GM19438 (cell line): ENCODE results near the gene DNAJC7.
A peak's percentile ranks its signal among the peaks of the same experiment; 100 is the strongest.

ENCODE experiments used
- ATAC-seq: cut with Tn5 transposase; IDR thresholded peaks from one replicate; pipeline ENCODE4 v1.9.1; 2021; ENCODE audit warnings: low read depth; ENCODE audit not compliant: unreplicated experiment

DNAJC7 gene

DNA sequence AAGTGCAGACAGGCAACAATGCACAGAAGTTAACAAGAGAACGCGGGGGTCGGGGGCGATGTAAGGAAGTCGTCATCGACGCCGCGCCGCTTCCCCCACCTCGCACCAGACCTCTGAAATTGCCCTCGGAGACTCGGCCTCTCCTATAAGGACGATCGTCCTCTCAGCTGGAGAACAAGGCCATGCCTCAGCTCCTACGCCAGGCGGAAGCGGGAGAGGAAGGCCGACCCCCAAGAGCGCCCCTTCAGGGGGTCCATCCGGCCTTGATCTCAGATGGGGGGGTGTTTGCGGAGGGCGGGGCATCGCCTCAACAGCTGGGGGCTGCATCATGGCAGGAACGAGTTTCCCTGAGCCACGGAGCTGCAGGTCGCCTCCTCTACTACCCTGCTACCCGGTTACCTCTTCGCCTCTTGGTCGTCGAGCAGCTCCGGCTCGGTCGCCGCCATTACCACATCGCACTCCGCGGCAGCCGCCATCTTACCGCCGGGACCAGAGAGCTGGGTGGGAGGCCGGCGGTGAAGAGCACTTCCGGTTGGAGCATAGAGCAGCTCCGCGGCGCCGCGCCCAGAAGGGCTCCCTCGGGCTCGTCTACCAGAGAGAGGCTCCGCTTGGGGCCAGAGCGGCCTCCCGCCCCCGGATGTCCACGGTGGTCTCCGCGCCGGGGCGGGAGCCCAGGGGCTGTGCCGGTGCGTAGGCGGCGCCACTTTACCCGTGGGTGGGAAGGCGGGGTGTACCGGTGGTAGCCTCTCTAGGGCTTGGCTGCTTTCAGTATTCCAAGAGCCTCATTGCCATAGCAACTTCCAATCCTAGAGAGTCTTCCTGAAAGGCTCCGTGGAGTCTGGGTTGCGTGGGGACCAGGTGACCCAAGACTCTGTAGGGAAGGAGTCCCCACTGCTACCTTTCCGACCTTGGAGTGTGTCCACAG lies at the start of gene DNAJC7:
DNAJC7 (minus strand) TSS at position 499 of the 925 bp plus-strand sequence; CDS start at position 476, 23 bp downstream.
- peak; percentile 77 for ATAC-seq

GRCh38 chr17:42065201-42065600 lies 48.0 kb upstream of the DNAJC7 start:
- ATAC-seq = no peak

DNA sequence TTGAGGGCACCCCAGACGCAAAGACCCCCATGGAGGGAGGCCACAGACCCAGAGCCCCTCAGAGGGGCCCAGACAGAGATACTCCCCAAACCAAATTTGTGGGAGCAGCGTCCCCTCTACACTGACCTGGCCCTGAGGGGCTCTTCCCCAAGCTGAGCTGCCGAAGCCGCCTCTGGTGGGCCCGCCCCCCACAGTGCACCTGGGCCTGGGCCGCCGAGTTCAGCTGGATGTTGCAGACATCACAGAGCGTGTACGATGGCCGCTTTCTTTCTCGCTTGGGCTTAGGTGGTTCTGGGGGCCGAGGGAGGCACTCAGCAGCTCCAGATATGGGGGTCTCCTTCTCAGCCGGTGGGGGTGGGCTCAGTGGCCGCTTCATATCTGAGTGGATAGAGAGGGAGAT lies 45.4 kb upstream of the DNAJC7 start:
- no peak for ATAC-seq

DNA sequence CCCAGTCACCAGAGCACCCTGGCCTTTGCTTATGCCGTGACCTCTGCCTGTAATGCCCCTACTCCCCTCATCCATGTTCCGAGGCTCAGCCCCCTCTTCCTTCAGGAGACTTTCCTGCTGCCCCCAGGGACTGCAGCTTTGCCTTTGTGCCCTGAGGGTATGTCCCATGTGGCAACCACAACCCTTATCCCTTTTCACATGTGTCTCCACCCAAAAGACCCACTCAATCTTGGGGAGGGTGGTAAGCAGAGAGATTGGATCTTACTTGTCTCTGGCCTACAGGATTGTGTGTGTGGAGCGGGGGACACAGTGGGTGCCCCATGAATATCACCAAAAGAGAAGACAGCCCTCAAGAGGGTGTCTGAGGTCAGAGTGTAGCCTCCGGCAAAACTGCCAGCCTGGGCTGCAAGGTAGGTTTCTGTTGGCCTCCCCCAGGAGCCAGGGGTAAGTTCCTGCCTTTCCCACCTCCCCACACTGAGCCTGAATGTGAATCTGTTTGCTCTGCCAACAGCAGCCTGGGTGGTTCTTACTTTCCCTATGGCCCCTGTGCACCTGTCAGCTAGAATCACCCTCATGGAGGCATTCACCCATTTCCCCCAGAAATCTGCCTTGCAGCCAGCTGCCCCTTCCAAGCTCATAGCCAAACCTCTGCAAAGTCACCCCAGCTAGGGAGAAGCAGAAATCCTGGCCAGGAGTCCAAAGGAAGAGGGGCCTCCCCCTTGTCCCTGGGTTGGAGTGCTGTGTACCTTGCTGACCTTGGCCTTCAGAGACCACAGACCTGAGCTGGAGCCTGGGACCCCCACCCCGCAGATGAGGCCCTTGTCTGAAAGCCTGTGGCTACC lies 44.6 kb upstream of the DNAJC7 start:
- ATAC-seq = no peak

- ATAC-seq = no peak
Observed at GRCh38 chr17:42060231-42060630, 43.0 kb upstream of the DNAJC7 start.

DNA sequence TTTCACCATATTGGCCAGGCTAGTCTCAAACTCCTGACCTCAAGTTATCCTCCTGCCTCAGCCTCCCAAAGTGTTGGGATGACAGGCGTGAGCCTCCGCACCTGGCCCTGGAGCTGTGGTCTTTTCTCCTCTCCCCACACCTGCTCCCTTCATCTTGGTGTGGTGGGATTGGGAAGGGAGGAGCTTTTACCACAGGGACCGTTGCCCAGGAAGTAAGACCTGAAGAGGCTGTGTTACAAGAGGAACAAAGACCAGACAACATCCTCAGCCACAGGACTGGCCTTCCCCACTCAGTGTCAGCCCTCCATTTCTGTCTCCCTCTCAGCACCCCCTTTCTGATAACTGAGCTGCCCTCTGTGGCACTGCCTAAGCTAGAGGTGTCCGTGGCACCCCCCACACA lies 42.6 kb upstream of the DNAJC7 start:
- no peak for ATAC-seq

DNA sequence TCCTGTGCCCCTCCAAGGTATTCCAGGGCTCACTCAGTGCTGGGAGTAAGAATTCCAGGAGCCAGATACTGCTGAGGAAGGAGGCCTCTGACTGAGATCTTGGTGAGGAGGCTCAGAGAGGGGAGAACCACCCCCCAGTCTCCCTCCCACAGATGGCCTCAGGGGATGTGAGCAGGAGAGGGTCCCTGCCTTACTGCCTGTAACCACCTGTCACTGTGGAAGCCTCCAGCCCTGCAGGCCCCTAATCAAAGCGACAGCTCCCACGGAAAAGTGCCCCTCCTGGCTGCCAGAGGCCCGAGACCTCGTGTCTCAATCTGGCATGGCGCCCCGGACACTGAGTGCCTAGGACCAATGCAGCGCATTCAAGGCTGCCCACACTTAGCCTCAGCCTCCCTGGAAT lies 40.8 kb upstream of the DNAJC7 start:
- ATAC-seq = no peak

DNA sequence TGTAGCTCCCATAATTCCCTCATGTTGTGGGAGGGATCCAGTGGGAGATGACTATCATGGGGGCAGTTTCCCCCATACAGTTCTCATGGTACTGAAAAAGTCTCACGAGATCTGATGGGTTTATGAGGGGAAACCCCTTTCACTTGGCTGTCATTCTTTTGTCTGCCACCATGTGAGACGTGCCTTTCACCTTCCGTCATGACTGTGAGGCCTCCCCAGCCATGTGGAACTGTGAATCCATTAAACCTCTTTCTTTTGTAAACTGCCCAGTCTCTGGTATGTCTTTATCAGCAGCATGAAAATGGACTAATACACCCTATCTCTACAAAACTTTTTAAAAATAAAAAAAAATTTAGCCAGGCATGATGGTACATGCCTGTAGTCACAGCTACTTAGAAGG lies 39.4 kb upstream of the DNAJC7 start:
- no peak for ATAC-seq

DNA sequence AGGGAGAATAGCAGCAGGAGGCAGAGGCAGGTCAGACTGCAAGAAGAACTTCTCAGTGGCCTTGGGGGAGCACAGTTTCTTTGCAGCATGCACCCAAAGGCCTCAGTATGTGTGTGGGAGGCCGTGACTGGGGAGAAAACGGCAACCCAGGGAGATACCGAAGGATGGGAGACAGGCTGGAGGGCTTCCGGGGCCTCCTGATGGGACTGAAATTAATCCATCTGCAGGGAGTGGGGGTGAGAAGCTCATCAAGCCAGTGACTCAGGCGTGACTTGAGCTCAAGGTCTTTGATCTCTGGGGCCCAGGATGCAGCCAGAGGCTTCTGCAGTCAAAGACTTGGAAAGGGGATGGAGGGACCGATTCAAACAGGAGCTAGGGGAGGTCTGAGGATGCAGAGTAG lies 38.3 kb upstream of the DNAJC7 start:
- no peak for ATAC-seq

DNA sequence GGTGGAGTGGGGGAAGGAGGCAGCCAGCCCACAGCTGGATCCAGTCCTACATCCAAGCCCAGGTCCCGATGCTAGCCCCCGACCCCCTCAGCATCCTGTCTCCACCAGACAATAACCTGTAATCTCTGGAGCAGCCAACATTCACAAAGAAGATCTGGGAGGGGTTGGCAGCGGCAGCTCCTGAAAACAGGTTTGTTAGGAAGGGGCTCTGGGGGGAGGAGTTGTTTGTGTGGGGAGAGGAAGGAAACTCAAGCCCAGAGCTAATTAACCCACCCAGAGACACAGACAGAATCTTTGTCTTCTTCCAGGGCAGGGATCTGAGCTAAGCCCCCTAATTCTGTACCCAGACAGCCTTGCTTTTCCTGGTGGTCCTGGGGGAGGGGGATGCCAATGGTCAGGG lies 37.8 kb upstream of the DNAJC7 start:
- ATAC-seq = no peak

- ATAC-seq = no peak
Observed at GRCh38 chr17:42053731-42054500, 36.7 kb upstream of the DNAJC7 start.

GRCh38 chr17:42052346-42052877 lies 35.2 kb upstream of the DNAJC7 start:
- no peak for ATAC-seq

DNA sequence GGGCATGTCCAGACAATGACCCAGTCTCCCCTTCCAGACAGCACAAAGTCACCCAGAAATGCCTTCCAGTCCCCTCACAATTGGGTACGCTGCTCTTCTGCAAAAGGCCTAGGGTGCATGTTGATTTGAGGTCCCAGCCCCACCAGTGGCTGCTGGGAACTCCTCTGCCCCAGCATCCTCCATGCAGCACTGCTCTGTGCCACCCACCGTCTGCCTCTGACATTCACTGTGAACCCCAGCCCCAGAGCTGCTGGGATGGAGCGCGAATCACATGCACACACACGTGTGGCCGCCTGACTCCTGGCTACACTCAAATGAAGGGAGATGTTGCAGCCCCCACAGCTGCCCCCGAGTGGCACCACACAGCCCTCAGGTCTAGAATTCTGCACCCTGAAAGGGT lies 34.4 kb upstream of the DNAJC7 start:
- ATAC-seq = no peak

DNA sequence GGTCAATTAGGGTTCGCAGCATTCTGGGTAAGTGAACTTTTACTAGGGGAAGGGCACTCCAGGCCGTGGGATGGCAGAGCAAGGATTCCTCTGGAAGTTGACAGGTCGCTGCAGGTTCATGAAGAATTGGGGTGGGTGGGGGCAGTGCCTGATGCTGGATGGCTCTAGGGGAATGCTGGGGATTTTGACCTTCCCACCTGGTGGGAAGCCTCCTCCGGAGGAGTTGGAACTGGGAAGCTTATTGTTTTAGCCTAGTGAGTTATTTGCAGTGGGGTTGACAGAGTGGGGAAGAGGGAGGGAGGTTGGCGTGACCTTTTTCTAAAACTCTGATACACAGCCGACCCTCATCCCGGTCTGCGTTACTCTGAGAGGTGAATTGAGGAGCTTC lies 33.8 kb upstream of the DNAJC7 start:
- ATAC-seq = no peak

DNA sequence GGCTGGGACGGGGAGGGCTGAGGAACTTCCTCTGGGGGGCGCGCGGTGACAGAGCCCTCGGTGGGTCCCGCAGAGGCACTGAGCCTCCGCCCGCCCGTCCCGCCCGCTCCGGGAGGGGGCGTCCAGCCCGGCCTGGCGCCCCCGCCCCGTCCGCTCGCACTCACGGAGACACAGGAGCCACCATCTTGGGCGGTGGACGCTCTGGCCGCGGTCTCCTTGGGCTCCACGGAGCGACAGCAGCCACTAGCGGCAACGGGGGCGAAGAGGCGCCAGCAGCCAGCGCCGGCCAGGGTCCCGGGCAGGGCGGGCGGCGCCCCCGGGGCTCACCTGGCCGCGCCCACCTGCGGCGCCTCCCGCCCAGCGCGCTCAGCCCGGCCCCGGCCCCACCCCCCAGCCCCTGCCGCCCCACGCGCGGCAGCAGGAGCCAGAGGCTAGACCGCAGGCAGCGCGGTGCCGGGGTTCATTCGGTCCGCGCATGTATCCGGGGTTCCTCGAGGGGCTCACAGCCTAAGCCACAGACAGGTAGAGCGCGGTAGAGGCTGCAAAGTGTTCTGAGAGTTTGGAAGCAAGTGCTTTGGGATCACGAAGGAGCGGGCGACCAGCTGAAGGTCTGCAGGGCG lies 33.3 kb upstream of the DNAJC7 start, which contains the start of gene C17orf113:
C17orf113 (minus strand) TSS at position 209 of the 620 bp plus-strand sequence. CDS start 7,225 bp downstream, outside the sequence.
- ATAC-seq = no peak

- no peak for ATAC-seq
Observed at GRCh38 chr17:42049834-42050392, 32.7 kb upstream of the DNAJC7 start.

- no peak for ATAC-seq
Observed at GRCh38 chr17:42047343-42047742, 30.1 kb upstream of the DNAJC7 start.

- no peak for ATAC-seq
Observed at GRCh38 chr17:42045719-42046118, 28.5 kb upstream of the DNAJC7 start.

- ATAC-seq = no peak
Observed at GRCh38 chr17:42042598-42043319, 25.5 kb upstream of the DNAJC7 start.
